ENCODE measurements around the gene DSCAML1. TPM values are rescaled to one million over a fixed set of nuclear protein-coding genes. Genes with fewer than 3 reads are reported as not detected.

DSCAML1 gene
- total and polyA plus RNA-seq, 9 of the 15 experiments (the other 6 are each of a cell fraction or from before 2014, with no cell fraction given) = not detected

DNA sequence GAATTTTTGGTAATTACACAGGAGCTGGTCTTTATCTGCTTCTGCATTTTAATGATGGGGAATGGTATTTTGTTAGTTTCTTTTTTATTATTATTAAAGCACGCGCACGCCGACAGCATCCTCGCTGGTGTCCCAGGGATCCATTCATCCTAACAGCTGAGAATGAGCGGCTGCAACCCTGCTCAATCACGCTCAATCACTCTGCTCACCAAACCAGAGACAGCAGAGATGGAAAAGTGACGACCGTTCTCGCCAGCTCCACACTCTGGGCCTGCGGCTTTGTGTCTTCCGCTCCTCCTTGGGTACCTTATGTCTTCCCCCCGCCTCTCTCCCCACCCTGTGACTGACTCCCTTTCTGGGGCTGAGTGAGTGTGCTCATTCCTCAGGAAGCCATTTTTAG is 84.5 kb downstream of the DSCAML1 start:
- no peak for FAIRE-seq
- ChIA-PET POLR2A (no interaction called here), CTCF (ENCODE audit: low intra/inter-chr PET ratio) (no interaction called here)
- no peak overlapping the region for H3K27ac ChIP-seq (ENCODE audit: extremely low read depth, low read depth, low read length)
- no peak overlapping the region for H3K9ac ChIP-seq (ENCODE audit: insufficient read depth in 1 of 2, low read depth in 2 of 2, low read length in 2 of 2)
- H3K79me2 ChIP-seq (ENCODE audit: control insufficient read depth, insufficient read depth, low read length) = no peaks in the 10 kb centered on the region
- peaks cover 44 to 78% of the 10 kb centered on the region in 2 experiments for H3K27me3 ChIP-seq (ENCODE audit: control insufficient read depth in 2 of 2, insufficient read depth in 2 of 2, low read length in 2 of 2)
- H3K9me3 ChIP-seq (replicated peaks; ENCODE audit: control insufficient read depth, insufficient read depth, low read depth, low read length) = no peaks in the 10 kb centered on the region
- ATAC-seq = no peak
- WGBS (ENCODE audit: insufficient coverage, low coverage, missing lambda C conversion rate) = 5% methylated on average over 13 of the region's 13 CpGs
- H3K36me3 ChIP-seq (ENCODE audit: control insufficient read depth, insufficient read depth, low read length) = no peaks in the 10 kb centered on the region
- no TSS peak for BruUV-seq (replicated peaks)
- intact Hi-C loops (cut with micrococcal nuclease) = no loop called here
- in situ Hi-C loops (cut with MboI) = no loop called here
- no peak for DNase-seq (ENCODE audit: extremely low read depth in 1 of 4, low spot score in 3 of 4)
- no peaks in the 10 kb centered on the region for H3K4me1 ChIP-seq (replicated peaks in 1 of 2; ENCODE audit: control insufficient read depth in 2 of 2, insufficient read depth in 2 of 2, low read length in 2 of 2)
- no peak overlapping the region for H3K4me3 ChIP-seq
- H2AFZ ChIP-seq (ENCODE audit: low read depth, low read length) = no peak overlapping the region
- H3K4me2 ChIP-seq (ENCODE audit: insufficient read depth, low read length) = no peak overlapping the region
- peaks cover 3% of the 10 kb centered on the region; the same call in 1 of the 2 replicates for H4K20me1 ChIP-seq (replicated peaks; ENCODE audit: control insufficient read depth, insufficient read depth, low read length)
- no peaks in the 10 kb centered on the region for H3K9me1 ChIP-seq (ENCODE audit: control insufficient read depth, insufficient read depth, low read length)
- TF ChIP-seq ZNF77 (CRISPR knock-in tag; IDR thresholded peaks at IDR 0.05) (no peak), ZBTB17 (CRISPR knock-in tag; IDR thresholded peaks at IDR 0.05) (no peak), TRIM24 (IDR thresholded peaks at IDR 0.05) (no peak), RFX7 (CRISPR knock-in tag; IDR thresholded peaks at IDR 0.05) (no peak), ZNF778 (CRISPR knock-in tag; IDR thresholded peaks at IDR 0.05) (no peak), FOS (IDR thresholded peaks at IDR 0.05; ENCODE audit: extremely low read depth, insufficient read length) (no peak), NR2C2 (CRISPR knock-in tag; IDR thresholded peaks at IDR 0.05) (no peak), NR2C2 (tag; IDR thresholded peaks at IDR 0.05) (no peak)
- TF ChIP-seq, protein P1, sequence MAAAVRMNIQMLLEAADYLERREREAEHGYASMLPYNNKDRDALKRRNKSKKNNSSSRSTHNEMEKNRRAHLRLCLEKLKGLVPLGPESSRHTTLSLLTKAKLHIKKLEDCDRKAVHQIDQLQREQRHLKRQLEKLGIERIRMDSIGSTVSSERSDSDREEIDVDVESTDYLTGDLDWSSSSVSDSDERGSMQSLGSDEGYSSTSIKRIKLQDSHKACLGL (CRISPR knock-in tag; IDR thresholded peaks at IDR 0.05; ENCODE audit: borderline replicate concordance, poor library complexity, severe bottlenecking) = no peak
- TF ChIP-seq, protein P2, sequence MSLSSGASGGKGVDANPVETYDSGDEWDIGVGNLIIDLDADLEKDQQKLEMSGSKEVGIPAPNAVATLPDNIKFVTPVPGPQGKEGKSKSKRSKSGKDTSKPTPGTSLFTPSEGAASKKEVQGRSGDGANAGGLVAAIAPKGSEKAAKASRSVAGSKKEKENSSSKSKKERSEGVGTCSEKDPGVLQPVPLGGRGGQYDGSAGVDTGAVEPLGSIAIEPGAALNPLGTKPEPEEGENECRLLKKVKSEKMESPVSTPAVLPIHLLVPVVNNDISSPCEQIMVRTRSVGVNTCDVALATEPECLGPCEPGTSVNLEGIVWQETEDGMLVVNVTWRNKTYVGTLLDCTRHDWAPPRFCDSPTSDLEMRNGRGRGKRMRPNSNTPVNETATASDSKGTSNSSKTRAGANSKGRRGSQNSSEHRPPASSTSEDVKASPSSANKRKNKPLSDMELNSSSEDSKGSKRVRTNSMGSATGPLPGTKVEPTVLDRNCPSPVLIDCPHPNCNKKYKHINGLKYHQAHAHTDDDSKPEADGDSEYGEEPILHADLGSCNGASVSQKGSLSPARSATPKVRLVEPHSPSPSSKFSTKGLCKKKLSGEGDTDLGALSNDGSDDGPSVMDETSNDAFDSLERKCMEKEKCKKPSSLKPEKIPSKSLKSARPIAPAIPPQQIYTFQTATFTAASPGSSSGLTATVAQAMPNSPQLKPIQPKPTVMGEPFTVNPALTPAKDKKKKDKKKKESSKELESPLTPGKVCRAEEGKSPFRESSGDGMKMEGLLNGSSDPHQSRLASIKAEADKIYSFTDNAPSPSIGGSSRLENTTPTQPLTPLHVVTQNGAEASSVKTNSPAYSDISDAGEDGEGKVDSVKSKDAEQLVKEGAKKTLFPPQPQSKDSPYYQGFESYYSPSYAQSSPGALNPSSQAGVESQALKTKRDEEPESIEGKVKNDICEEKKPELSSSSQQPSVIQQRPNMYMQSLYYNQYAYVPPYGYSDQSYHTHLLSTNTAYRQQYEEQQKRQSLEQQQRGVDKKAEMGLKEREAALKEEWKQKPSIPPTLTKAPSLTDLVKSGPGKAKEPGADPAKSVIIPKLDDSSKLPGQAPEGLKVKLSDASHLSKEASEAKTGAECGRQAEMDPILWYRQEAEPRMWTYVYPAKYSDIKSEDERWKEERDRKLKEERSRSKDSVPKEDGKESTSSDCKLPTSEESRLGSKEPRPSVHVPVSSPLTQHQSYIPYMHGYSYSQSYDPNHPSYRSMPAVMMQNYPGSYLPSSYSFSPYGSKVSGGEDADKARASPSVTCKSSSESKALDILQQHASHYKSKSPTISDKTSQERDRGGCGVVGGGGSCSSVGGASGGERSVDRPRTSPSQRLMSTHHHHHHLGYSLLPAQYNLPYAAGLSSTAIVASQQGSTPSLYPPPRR (CRISPR knock-in tag; IDR thresholded peaks at IDR 0.05; ENCODE audit: borderline replicate concordance) = no peak
- TF ChIP-seq, protein P3, sequence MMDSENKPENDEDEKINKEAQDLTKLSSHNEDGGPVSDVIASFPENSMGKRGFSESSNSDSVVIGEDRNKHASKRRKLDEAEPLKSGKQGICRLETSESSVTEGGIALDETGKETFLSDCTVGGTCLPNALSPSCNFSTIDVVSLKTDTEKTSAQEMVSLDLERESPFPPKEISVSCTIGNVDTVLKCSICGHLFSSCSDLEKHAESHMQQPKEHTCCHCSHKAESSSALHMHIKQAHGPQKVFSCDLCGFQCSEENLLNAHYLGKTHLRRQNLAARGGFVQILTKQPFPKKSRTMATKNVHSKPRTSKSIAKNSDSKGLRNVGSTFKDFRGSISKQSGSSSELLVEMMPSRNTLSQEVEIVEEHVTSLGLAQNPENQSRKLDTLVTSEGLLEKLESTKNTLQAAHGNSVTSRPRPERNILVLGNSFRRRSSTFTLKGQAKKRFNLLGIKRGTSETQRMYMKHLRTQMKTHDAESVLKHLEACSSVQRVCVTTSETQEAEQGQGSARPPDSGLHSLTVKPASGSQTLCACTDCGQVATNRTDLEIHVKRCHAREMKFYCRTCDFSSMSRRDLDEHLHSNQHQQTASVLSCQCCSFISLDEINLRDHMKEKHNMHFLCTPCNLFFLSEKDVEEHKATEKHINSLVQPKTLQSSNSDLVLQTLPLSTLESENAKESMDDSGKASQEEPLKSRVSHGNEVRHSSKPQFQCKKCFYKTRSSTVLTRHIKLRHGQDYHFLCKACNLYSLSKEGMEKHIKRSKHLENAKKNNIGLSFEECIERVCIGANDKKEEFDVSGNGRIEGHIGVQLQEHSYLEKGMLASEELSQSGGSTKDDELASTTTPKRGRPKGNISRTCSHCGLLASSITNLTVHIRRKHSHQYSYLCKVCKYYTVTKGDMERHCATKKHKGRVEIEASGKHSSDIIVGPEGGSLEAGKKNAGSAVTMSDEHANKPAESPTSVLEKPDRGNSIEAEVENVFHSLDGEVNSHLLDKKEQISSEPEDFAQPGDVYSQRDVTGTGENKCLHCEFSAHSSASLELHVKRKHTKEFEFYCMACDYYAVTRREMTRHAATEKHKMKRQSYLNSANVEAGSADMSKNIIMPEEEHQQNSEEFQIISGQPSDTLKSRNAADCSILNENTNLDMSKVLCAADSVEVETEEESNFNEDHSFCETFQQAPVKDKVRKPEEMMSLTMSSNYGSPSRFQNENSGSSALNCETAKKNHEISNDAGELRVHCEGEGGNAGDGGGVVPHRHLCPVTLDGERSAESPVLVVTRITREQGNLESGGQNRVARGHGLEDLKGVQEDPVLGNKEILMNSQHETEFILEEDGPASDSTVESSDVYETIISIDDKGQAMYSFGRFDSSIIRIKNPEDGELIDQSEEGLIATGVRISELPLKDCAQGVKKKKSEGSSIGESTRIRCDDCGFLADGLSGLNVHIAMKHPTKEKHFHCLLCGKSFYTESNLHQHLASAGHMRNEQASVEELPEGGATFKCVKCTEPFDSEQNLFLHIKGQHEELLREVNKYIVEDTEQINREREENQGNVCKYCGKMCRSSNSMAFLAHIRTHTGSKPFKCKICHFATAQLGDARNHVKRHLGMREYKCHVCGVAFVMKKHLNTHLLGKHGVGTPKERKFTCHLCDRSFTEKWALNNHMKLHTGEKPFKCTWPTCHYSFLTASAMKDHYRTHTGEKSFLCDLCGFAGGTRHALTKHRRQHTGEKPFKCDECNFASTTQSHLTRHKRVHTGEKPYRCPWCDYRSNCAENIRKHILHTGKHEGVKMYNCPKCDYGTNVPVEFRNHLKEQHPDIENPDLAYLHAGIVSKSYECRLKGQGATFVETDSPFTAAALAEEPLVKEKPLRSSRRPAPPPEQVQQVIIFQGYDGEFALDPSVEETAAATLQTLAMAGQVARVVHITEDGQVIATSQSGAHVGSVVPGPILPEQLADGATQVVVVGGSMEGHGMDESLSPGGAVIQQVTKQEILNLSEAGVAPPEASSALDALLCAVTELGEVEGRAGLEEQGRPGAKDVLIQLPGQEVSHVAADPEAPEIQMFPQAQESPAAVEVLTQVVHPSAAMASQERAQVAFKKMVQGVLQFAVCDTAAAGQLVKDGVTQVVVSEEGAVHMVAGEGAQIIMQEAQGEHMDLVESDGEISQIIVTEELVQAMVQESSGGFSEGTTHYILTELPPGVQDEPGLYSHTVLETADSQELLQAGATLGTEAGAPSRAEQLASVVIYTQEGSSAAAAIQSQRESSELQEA (IDR thresholded peaks at IDR 0.05; ENCODE audit: low read depth) = no peak

Measured in K562 (cell line).